ENCODE data around the gene GHRH. TPM values are rescaled to one million over a fixed set of nuclear protein-coding genes. Genes with fewer than 3 reads are reported as not detected.

The GHRH gene
- total RNA-seq, 1 donor from 2014 or later, result not detected

GRCh38 chr20:37260923-37261322, 691 bp downstream of the GHRH start:
- no peak for TF ChIP-seq CTCF (IDR thresholded peaks at IDR 0.05)
- Mint-ChIP-seq H3K27me3 (ENCODE audit: low read depth) (peaks cover 40% of the 10 kb centered on the region), H3K36me3 (ENCODE audit: low read depth) (no peaks in the 10 kb centered on the region), H3K4me1 (ENCODE audit: low read depth) (no peaks in the 10 kb centered on the region), H3K4me3 (ENCODE audit: unreplicated experiment) (no peak overlapping the region), H3K9me3 (ENCODE audit: low read depth) (no peaks in the 10 kb centered on the region), H3K27ac (ENCODE audit: unreplicated experiment) (no peak overlapping the region)
- no peak for DNase-seq (ENCODE audit: low spot score)

- TF ChIP-seq CTCF (IDR thresholded peaks at IDR 0.05), result no peak
- Mint-ChIP-seq H3K27ac (ENCODE audit: unreplicated experiment) (no peak overlapping the region), H3K4me3 (ENCODE audit: unreplicated experiment) (no peak overlapping the region), H3K9me3 (ENCODE audit: low read depth) (no peaks in the 10 kb centered on the region), H3K36me3 (ENCODE audit: low read depth) (no peaks in the 10 kb centered on the region), H3K27me3 (ENCODE audit: low read depth) (peaks cover 40% of the 10 kb centered on the region), H3K4me1 (ENCODE audit: low read depth) (no peaks in the 10 kb centered on the region)
- no peak for DNase-seq (ENCODE audit: low spot score)
These were observed 1.7 kb downstream of the GHRH start for GRCh38 chr20:37259865-37260264.

GRCh38 chr20:37259031-37259430, 2.6 kb downstream of the GHRH start:
- no peak overlapping the region for H3K27ac Mint-ChIP-seq (ENCODE audit: unreplicated experiment)
- H3K4me3 Mint-ChIP-seq (ENCODE audit: unreplicated experiment), result no peak overlapping the region
- DNase-seq (ENCODE audit: low spot score), result no peak
- TF ChIP-seq CTCF (IDR thresholded peaks at IDR 0.05), result no peak
- peaks cover 6% of the 10 kb centered on the region for H3K9me3 Mint-ChIP-seq (ENCODE audit: low read depth)
- H3K27me3 Mint-ChIP-seq (ENCODE audit: low read depth), result peaks cover 40% of the 10 kb centered on the region
- H3K36me3 Mint-ChIP-seq (ENCODE audit: low read depth), result peaks cover 4% of the 10 kb centered on the region
- H3K4me1 Mint-ChIP-seq (ENCODE audit: low read depth), result no peaks in the 10 kb centered on the region

- no peak for DNase-seq (ENCODE audit: low spot score)
- H3K27ac Mint-ChIP-seq (ENCODE audit: unreplicated experiment), result no peak overlapping the region
- no peak overlapping the region for H3K4me3 Mint-ChIP-seq (ENCODE audit: unreplicated experiment)
- H3K27me3 Mint-ChIP-seq (ENCODE audit: low read depth), result peaks cover 40% of the 10 kb centered on the region
- no peaks in the 10 kb centered on the region for H3K4me1 Mint-ChIP-seq (ENCODE audit: low read depth)
- H3K9me3 Mint-ChIP-seq (ENCODE audit: low read depth), result peaks cover 7% of the 10 kb centered on the region
- TF ChIP-seq CTCF (IDR thresholded peaks at IDR 0.05), result no peak
- H3K36me3 Mint-ChIP-seq (ENCODE audit: low read depth), result peaks cover 4% of the 10 kb centered on the region
These were observed 3.6 kb downstream of the GHRH start for GRCh38 chr20:37257988-37258387.

GRCh38 chr20:37257530-37257929, 4.1 kb downstream of the GHRH start:
- Mint-ChIP-seq H3K27ac (ENCODE audit: unreplicated experiment) (no peak overlapping the region), H3K4me3 (ENCODE audit: unreplicated experiment) (no peak overlapping the region), H3K9me3 (ENCODE audit: low read depth) (peaks cover 7% of the 10 kb centered on the region), H3K27me3 (ENCODE audit: low read depth) (peaks cover 39% of the 10 kb centered on the region), H3K36me3 (ENCODE audit: low read depth) (peaks cover 4% of the 10 kb centered on the region), H3K4me1 (ENCODE audit: low read depth) (no peaks in the 10 kb centered on the region)
- no peak for TF ChIP-seq CTCF (IDR thresholded peaks at IDR 0.05)
- DNase-seq (ENCODE audit: low spot score), result no peak
